Kidney (tissue), 14 donors: ENCODE data around the gene AGRN. TPM values are rescaled to one million over a fixed set of nuclear protein-coding genes. Genes with fewer than 3 reads are reported as not detected.

ENCODE experiments used
- DNase-seq, 5 donors: peaks; one replicate each; pipeline ENCODE4 v3.0.0-alpha.2; 2013 to 2020
- FAIRE-seq: peaks from 2 replicates; lab custom pipeline; 2012; peaks lifted over from hg19 to GRCh38; lab: Jason Lieb, UNC
- H3K27ac ChIP-seq, 2 donors: one replicate each; pipeline ENCODE4 v1.7.0; 2013; ENCODE audit warnings: low read depth in 2 of 2, low read length in 2 of 2, inconsistent platforms in 1 of 2
- H3K27me3 ChIP-seq: one replicate; pipeline ENCODE4 v1.7.1; 2013; ENCODE audit warnings: low read length, inconsistent platforms; ENCODE audit not compliant: control insufficient read depth, insufficient read depth
- H3K36me3 ChIP-seq, 3 donors: one replicate each; pipeline versions ENCODE4 v1.7.0 to v1.7.1; 2013; ENCODE audit warnings: low read length in 3 of 3, control low read depth in 1 of 3, inconsistent platforms in 1 of 3; ENCODE audit not compliant: insufficient read depth in 3 of 3, control insufficient read depth in 2 of 3
- H3K4me1 ChIP-seq, 3 donors: one replicate each; pipeline versions ENCODE4 v1.7.0 to v1.7.1; 2013; ENCODE audit warnings: low read length in 3 of 3, inconsistent platforms in 1 of 3, low read depth in 1 of 3; ENCODE audit not compliant: control insufficient read depth in 2 of 3, insufficient read depth in 2 of 3
- H3K4me3 ChIP-seq, 3 donors: one replicate each; pipeline versions ENCODE4 v1.7.0 to v1.8.1; 2013; ENCODE audit warnings: low read length in 3 of 3, control low read depth in 1 of 3, inconsistent platforms in 1 of 3
- H3K9ac ChIP-seq, 3 donors: one replicate each; pipeline versions ENCODE4 v1.7.0 to v1.7.1; 2013; ENCODE audit warnings: low read length in 3 of 3, control low read depth in 1 of 3, inconsistent platforms in 1 of 3
- H3K9me3 ChIP-seq, 3 donors: one replicate each; pipeline versions ENCODE4 v1.7.0 to v1.7.1; 2013; ENCODE audit warnings: low read length in 3 of 3, control low read depth in 1 of 3, inconsistent platforms in 1 of 3; ENCODE audit not compliant: control insufficient read depth in 2 of 3, insufficient read depth in 1 of 3
- intact Hi-C: fragments of 100-400 bp; cut with DNase I; formaldehyde crosslinking; loops from one replicate; pipeline ENCODE4 v1.11.1; 2022
- polyA plus RNA-seq: library from polyadenylated mRNA; stranded (reverse); fragments of 350-450 nt; fragmentation: Illumina TruSeq; extraction: RNeasy Lipid Tissue Mini Kit (QIAGEN cat#74804); gene quantifications from one replicate; pipeline ENCODE4 v1.2.3, GENCODE V29; 2014; ENCODE audit warnings: low read depth, low replicate concordance; ENCODE audit not compliant: insufficient read depth
- total RNA-seq: library from RNA; stranded (reverse); fragmentation: NEBNext Ultra II Directional; extraction: Animal tissue kit (Norgen Biotek cat#: 25700); gene quantifications from one replicate; pipeline ENCODE4 v1.2.1, GENCODE V29; 2021
- TF ChIP-seq, protein P1 (sequence below): IDR thresholded peaks from 3 replicates; pipeline ENCODE4 v1.5.1; 2012; ENCODE audit warnings: mild to moderate bottlenecking, moderate library complexity, borderline replicate concordance; ENCODE audit not compliant: insufficient read depth; ENCODE audit errors: extremely low read depth
- donor health status: control.
- donor health status: control.
- donor health status: control.
- donor health status: control.
- donor health status: control.
- donor health status: DM: yes; HTN: yes; CAD: no.
- donor health status: Normal renal cell carcinoma (clear cell type).

Gene AGRN
- total and polyA plus RNA-seq, 2 donors from 2014 or later = 78.5 to 261 TPM

DNA sequence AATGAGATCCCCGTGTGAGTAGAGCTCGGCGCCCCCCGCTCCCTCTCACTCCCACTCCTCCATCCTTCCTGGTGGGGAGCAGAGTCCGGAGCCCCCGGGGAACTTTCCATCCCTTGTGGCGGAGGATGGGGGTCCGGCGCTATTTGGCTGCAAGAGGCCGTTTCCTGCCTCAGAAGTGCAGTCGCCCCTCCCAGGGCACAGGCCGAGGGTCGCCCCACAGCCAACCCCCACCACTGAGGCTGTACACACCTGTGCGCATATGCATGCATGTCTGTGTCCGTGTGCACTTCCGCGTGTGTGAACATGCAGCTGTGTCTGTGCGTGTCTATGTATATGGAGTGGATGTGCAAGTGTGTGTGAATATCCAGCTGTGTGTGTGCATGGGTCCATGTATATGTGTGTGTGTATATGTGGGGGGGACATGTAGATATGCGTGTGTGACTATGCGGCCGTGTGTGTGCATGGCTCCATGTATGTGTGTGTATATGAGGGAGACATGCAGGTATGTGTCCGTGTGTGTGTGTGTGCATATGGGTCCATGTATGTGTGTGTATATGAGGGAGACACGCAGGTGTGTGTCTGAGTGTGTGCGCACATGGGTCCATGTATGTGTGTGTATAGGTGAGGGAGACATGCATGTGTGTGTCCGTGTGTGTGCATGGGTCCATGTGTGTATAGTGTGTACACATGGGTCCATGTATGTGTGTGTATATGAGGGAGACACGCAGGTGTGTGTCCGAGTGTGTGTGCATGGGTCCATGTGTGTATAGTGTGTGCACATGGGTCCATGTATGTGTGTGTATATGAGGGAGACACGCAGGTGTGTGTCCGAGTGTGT is 32.3 kb downstream of the AGRN start:
- Histone ChIP-seq H3K9me3 (no peaks in the 10 kb centered on the region), H3K27me3 (no peaks in the 10 kb centered on the region), H3K4me3 (no peak overlapping the region), H3K27ac (no peak overlapping the region), H3K4me1 (no peaks in the 10 kb centered on the region), H3K36me3 (peaks cover 3 to 8% (median 5%) of the 10 kb centered on the region in 3 donors), H3K9ac (no peak overlapping the region)
- TF ChIP-seq, protein P1, sequence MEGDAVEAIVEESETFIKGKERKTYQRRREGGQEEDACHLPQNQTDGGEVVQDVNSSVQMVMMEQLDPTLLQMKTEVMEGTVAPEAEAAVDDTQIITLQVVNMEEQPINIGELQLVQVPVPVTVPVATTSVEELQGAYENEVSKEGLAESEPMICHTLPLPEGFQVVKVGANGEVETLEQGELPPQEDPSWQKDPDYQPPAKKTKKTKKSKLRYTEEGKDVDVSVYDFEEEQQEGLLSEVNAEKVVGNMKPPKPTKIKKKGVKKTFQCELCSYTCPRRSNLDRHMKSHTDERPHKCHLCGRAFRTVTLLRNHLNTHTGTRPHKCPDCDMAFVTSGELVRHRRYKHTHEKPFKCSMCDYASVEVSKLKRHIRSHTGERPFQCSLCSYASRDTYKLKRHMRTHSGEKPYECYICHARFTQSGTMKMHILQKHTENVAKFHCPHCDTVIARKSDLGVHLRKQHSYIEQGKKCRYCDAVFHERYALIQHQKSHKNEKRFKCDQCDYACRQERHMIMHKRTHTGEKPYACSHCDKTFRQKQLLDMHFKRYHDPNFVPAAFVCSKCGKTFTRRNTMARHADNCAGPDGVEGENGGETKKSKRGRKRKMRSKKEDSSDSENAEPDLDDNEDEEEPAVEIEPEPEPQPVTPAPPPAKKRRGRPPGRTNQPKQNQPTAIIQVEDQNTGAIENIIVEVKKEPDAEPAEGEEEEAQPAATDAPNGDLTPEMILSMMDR = no peak
- DNase-seq (no peak), FAIRE-seq (no peak)
- intact Hi-C loops = no loop called here

DNA sequence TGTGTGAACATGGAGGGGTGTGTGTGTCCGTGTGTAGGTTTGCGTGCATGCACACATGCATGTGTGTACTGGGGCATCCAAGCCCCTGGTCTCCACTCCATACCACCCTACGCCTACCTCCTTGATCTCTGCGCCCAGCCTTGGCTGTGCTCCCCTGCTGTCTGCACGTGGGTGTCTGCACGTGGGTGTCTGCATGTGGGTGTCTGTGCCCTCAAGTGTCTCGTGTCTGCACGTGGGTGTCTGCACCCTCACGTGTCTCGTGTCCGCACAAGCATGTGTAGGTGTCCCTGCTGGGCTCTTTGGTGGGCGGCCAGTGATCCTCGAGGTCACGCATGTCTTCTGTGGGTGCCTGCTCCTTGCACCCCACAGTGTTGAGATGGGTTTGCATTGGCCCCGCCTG is 33.1 kb downstream of the AGRN start:
- FAIRE-seq (no peak), DNase-seq (no peak)
- Histone ChIP-seq H3K4me3 (no peak overlapping the region), H3K9ac (no peak overlapping the region), H3K27me3 (no peaks in the 10 kb centered on the region), H3K9me3 (no peaks in the 10 kb centered on the region), H3K27ac (no peak overlapping the region), H3K36me3 (peaks cover 3 to 8% (median 5%) of the 10 kb centered on the region in 3 donors), H3K4me1 (no peaks in the 10 kb centered on the region)
- TF ChIP-seq, protein P1 = no peak
- intact Hi-C loops = no loop called here

DNA sequence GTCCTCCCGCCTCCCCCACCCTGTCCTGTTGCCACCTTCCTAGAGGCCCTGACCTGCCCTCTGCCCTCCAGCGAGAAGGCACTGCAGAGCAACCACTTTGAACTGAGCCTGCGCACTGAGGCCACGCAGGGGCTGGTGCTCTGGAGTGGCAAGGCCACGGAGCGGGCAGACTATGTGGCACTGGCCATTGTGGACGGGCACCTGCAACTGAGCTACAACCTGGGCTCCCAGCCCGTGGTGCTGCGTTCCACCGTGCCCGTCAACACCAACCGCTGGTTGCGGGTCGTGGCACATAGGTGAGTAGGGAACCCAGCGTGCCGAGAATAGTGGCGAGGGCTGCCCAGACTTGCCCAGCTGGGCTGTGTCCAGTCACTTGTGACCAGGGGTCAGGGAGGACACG is 33.8 kb downstream of the AGRN start:
- Histone ChIP-seq H3K27me3 (no peaks in the 10 kb centered on the region), H3K4me1 (no peaks in the 10 kb centered on the region), H3K36me3 (peaks cover 3 to 8% (median 5%) of the 10 kb centered on the region in 3 donors), H3K9ac (no peak overlapping the region), H3K27ac (no peak overlapping the region), H3K9me3 (no peaks in the 10 kb centered on the region), H3K4me3 (no peak overlapping the region)
- intact Hi-C loops = no loop called here
- DNase-seq (no peak), FAIRE-seq (no peak)
- TF ChIP-seq, protein P1 = no peak
